Hippocampal formation (tissue), 2 donors: Measurements from ENCODE around the gene SLC25A29.
"Not testable (repeated sequence)": the region's sequence is repeated elsewhere in the genome, so short reads cannot be mapped to it uniquely, and the experiment has no call there.

Source experiments
- DNase-seq, 2 donors: peaks; one replicate each; lab custom pipeline; 2025; lab: John Stamatoyannopoulos, UW

SLC25A29 gene

GRCh38 chr14:100293497-100294212, 12.6 kb downstream of the SLC25A29 start:
- DNase-seq: no peak

DNA sequence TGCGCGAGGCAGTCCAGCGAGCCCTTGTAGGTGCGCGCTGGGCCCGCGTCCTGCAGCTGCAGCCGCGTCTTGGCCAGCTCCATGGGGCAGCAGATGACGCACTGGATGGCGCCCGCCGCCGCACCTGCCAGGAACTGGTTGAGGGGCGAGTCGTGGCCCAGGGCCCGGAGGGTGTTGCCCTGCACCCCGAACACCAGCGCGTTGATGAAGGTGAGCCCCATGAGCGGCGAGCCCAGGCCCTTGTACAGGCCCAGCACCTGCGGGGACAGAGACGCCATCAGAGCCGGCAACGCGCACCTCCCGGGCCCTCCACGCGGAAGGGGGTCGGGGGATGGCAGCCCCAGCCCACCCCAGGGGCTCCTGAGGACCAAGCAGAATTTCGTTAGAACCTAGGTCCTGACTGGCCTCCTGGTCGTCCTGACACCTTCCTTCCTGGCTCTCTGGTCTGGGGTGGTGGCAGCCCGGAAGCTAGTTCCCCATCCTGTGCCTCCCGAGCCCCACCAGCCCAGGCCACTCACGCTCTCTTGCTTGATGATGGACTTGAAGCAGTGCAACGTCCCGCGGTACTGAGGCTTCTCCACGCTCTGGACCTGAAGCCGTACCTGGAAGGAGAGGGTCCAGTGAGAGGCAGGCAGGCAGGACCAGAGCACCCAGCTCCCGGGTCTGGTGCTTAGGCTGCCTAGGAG, 13.3 kb downstream of the SLC25A29 start:
- no peak for DNase-seq

GRCh38 chr14:100292301-100292775, 13.9 kb downstream of the SLC25A29 start:
- no peak for DNase-seq

GRCh38 chr14:100291305-100292075, 14.8 kb downstream of the SLC25A29 start:
- no peak for DNase-seq

GRCh38 chr14:100290607-100291304, 15.5 kb downstream of the SLC25A29 start:
- no peak for DNase-seq

DNA sequence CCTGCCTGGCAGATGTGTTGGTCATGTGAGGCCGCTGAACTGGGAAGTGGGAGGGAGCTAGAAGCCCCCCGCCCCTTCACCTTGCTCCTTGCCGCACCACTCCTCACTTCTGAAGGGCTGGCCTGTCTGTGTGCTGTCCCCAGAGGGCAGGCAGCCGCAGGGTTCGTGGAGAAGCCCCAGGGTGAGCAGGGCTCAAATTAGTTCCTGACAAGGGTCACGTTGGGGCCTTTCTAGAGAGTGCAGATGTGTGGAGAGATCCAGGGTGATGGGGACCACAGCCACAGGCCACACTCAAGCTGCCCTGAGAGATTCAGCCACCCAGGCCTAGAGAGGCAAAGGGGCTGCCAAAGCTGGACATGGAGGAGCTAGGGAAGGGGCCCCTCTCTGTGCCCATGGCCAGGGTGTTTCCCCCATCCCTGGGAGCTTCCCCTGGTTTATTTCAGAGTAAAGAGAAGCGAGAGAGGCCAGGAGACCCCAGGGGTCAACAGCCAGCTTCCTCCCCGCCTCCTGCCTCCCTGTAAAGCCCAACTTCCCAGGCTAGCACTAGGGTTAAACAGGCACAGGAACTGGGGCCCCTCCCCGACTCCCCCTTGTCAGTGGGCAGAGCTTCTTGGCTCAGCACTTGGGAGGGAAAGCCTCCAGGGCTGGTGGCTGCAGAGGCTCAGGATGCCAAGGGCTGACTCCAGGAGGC, 16.2 kb downstream of the SLC25A29 start:
- no peak for DNase-seq

DNA sequence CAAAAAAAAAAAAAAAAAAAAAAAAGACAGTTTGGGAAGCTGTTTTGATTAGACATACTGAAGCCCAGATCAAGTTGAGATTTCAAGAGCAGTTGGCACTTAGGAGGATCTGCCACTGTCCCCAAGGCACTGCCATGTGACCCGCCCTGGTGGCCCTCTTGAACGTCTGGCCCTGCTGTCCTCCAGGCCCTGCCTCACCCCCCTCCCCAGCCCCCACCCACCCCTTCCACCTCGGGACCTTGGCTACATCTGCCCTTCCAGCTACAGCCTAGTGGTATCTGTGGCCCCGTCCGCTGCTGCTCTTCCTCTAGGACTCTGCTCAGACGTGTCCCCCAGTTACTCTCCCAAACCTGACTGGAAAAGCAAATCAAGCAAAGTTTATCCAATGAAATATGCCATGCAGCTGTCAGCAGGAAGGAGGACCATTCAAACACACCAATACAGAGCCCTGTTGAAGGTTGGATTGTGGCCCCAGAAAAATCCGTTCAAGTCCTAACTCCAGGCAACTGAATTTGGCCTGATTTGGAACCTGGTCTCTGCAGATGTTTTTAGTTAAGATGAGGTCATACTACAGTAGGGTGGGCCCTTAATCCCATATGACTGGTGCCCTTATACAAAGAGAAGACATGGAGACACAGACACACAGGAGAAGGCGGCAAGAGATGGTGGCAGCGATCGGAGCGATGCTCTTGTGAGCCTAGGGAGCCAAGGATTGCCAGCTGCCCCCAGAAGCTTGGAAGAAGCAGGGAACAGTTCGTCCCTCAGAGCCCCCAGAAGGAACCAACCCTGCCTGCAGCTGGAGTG, 17.7 kb downstream of the SLC25A29 start:
- no peak for DNase-seq

- DNase-seq: not testable (repeated sequence)
These were observed 18.3 kb downstream of the SLC25A29 start for GRCh38 chr14:100287998-100288295.

DNA sequence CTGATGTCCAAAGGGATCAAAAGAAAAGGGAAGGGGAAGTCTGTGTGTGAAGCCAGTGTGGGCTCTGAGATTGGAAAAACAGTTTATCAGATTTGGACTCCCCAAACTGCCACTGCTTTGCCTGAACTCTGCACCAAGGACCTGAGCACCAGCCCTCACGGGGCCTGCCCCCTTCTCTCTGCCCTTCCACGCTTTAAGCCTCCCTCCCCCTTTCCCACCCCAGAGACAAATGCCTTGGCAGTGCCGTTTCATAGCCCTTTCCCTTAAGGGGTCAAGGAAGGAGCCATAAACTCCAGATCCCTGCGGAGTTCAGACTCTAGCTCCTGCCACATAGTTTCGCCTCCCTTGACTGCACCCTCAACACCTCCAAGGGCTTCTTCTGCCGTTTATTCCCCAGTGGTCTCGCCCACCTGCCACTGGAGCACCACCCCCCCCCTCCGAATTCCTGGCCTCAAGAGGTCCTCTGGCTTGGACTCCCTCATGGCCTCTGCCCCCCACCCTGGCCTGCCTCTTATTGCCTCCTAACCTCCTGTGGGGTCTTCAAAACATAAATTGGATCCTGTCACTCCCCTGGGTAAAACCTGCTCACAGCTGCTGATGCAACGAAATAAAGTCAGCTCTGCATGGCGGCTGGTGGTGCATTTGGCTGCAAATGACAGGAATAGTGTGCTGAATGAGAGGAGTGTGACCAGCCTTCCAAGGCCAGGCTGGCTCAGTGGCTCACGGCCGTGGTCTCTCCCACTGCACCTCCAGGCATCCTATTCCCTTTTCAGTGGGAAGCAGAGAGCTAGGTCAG, 18.8 kb downstream of the SLC25A29 start:
- DNase-seq: no peak

- no peak for DNase-seq
These were observed 19.6 kb downstream of the SLC25A29 start for GRCh38 chr14:100286484-100287191.

- DNase-seq: no peak
These were observed 20.3 kb downstream of the SLC25A29 start for GRCh38 chr14:100285913-100286400.

- peak in 1 of 2 donors; percentile 41 for DNase-seq
These were observed 21.0 kb downstream of the SLC25A29 start for GRCh38 chr14:100285021-100285912.

DNA sequence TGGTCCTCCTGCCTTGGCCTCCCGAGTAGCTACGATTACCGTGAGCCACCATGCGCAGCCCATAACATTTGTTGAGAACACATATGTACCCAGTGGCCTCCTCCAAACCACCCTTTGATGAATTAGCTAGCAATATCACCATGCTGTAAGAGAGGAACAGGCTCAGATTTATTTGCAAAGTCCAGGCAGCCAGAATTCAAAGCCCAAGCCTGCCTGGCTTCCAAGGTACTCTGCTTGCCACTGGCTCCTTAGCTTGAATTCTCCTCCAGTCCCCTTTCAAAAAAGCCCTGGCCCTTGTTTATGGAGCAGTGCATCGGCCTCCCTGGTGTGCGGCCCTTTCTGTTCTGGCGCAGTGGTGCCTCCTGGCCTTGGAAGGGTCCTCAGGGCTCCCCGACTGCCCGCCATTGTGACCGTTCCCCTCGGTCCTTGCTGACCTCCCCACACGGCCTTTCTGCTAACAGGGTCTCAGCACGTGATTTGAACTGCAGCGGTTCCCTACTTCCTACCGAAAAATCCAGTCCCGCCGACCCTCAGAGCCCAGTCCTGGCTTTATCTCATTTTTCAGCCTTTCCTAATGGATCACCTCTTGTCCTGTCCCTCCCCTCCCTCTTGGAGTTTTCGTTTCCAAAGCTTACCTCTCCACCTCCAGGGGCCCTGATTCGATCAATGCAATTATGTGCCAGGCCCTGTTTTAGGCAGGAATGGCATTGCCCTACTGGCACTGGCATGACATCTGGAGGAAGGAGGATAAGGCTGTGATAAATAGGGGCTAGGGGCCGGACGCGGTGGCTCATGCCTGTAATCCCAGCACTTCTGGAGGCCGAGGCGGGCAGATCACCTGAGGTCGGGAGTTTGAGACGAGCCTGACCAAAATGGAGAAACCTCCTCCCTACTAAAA, 22.0 kb downstream of the SLC25A29 start:
- no peak for DNase-seq

DNA sequence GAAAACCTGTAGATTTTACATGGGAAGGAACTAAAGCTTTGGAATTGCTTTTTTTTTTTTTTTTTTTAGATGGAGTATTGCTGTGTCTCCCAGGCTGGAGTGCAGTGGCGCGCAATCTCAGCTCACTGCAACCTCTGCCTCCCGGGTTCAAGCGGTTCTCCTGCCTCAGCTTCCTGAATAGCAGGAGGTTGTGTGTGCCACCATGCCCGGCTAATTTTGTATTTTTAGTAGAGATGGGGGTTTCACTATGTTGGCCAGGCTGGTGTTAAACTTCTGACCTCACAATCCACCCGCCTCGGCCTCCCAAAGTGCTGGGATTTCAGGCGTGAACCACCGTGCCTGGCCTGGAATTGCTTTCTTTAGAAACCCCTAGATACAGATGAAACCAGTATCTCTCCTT, 22.8 kb downstream of the SLC25A29 start:
- not testable (repeated sequence) for DNase-seq

DNA sequence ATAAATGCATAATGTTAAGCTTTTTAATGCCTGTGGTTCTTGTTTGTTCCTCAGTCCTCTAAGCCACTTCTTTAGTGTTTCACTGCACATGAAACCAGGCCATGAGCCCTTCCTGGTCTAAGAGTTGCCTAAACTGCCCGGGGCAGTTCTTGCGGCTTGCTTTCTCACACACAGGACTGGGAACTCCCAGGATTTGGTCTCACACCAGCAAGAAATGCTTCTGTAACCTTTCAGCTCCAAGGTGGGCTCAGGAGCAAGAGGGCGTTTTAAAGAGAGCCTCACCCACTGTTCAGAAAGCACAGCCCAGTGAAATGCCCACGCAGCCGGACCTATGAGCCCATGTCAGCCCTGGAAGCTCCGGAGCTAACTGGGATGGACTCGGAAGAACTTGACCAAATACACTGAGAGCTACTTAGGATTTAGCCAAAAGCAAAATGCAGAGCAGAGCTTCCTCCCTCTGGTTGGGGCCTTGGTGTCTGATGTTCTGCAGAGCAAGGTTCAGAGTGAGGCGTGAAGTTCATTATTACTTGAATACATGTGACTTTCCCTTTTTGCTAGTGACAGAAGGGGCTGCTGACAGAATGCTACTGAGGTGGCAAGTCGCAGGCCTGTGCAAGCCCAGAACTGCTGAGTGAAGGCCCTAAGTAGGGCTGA, 23.4 kb downstream of the SLC25A29 start:
- DNase-seq: no peak

- no peak for DNase-seq
These were observed 24.2 kb downstream of the SLC25A29 start for GRCh38 chr14:100282083-100282350.
